Stomach (tissue), 9 donors: ENCODE results near the gene HMGXB3. TPM values are rescaled to one million over a fixed set of nuclear protein-coding genes. Genes with fewer than 3 reads are reported as not detected.

Experiments
- DNase-seq, 2 donors: peaks; one replicate each; pipeline versions ENCODE4 v3.0.0 to v3.0.0-alpha.2; 2013 to 2019
- H3K27ac ChIP-seq, 5 donors: fragments of 200-600 bp in 4 of 5; sonication (generic) in 4 of 5; one replicate each; pipeline ENCODE4 v1.5.1; 2013 to 2019; ENCODE audit warnings: mild to moderate bottlenecking in 1 of 5, moderate library complexity in 1 of 5
- H3K27me3 ChIP-seq, 3 donors: fragments of 200-600 bp; sonication (generic); one replicate each; pipeline ENCODE4 v1.5.1; 2017 to 2019; ENCODE audit warnings: mixed run types in 1 of 3
- H3K36me3 ChIP-seq, 4 donors: fragments of 200-600 bp; sonication (generic); 1 replicate in 3 of 4; 2 replicates in 1 of 4; pipeline ENCODE4 v1.5.1; 2016 to 2019
- H3K4me1 ChIP-seq, 4 donors: fragments of 200-600 bp; sonication (generic); one replicate each; pipeline ENCODE4 v1.5.1; 2016 to 2019
- H3K4me3 ChIP-seq, 4 donors: fragments of 200-600 bp; sonication (generic) in 3 of 4; one replicate each; pipeline ENCODE4 v1.5.1; 2016 to 2019; ENCODE audit warnings: mild to moderate bottlenecking in 1 of 4
- H3K9me3 ChIP-seq, 4 donors: fragments of 200-600 bp; sonication (generic); one replicate each; pipeline ENCODE4 v1.5.1; 2016 to 2019
- CTCF ChIP-seq, 7 experiments: fragments of 450-650 bp in 4 of 7; fragments of 200-600 bp in 3 of 7; sonication (generic) in 3 of 7; IDR thresholded peaks; one replicate each; pipeline ENCODE4 v1.5.1; 2016 to 2019; ENCODE audit warnings: antibody characterized with exemption in 7 of 7, control low read depth in 2 of 7, mild to moderate bottlenecking in 1 of 7
- EP300 ChIP-seq: sonication (generic); formaldehyde crosslinking; IDR thresholded peaks from one replicate; pipeline ENCODE4 v1.6.1; 2017; ENCODE audit warnings: antibody characterized with exemption
- POLR2A ChIP-seq, 4 donors: fragments of 450-650 bp; IDR thresholded peaks; one replicate each; pipeline ENCODE4 v1.6.1; 2016; ENCODE audit warnings: antibody characterized with exemption in 4 of 4, control low read depth in 2 of 4, mild to moderate bottlenecking in 1 of 4, moderate library complexity in 1 of 4
- POLR2AphosphoS5 ChIP-seq, 3 donors: sonication (generic); formaldehyde crosslinking; IDR thresholded peaks; one replicate each; pipeline ENCODE4 v1.6.1; 2016; ENCODE audit warnings: antibody characterized with exemption in 3 of 3
- WGBS, 5 donors: extraction: QIAGEN DNeasy Blood & Tissue Kit in 3 of 5; methylation state at CpG; one replicate each; pipeline versions ENCODE4 v1.1.5 to v1.1.7; 2013 to 2018; 5-methylcytosine and 5-hydroxymethylcytosine counted together
- intact Hi-C: fragments of 100-400 bp; cut with DNase I; formaldehyde crosslinking; loops from one replicate; pipeline ENCODE4 v1.15.1; 2023; ENCODE audit warnings: low total_unique reads
- polyA plus RNA-seq, 3 donors: library from polyadenylated mRNA; stranded (reverse); fragments of 200-250 nt; gene quantifications; one replicate each; pipeline ENCODE4 v1.2.3, GENCODE V29; 2013
- total RNA-seq, 5 donors: library from RNA; depleted of rRNA; stranded (reverse); fragments of >200 nt; gene quantifications; one replicate each; pipeline versions ENCODE4 v1.1.0 to v1.2.3, GENCODE V29; 2014 to 2016
- donor health status: healthy with polysubstance abuse.
- donor health status: Bipolar disorder and iron deficiency.
- donor health status: healthy.

The HMGXB3 gene
- total and polyA plus RNA-seq, 8 donors = 7.9 to 90.6 (median 32.6) TPM

- H3K27me3 ChIP-seq = no peaks in the 10 kb centered on the region
- no peak for DNase-seq
- H3K9me3 ChIP-seq = no peaks in the 10 kb centered on the region
- H3K36me3 ChIP-seq = peaks cover 16 to 40% (median 35%) of the 10 kb centered on the region in 4 donors
- no peak overlapping the region for H3K4me3 ChIP-seq
- peak overlapping the region in 1 of 5 donors; percentile 1 for H3K27ac ChIP-seq
- peaks cover 0 to 1% (median 0%) of the 10 kb centered on the region in 4 donors for H3K4me1 ChIP-seq
- intact Hi-C loops = no loop called here
- WGBS, 5 donors = 66 to 74% (median 67%) methylated on average over 5 of the region's 5 CpGs
- no peak for TF ChIP-seq CTCF (IDR thresholded peaks at IDR 0.05)
- TF ChIP-seq EP300 = no peak
- TF ChIP-seq POLR2AphosphoS5 (IDR thresholded peaks at IDR 0.05) = no peak
- TF ChIP-seq POLR2A (IDR thresholded peaks at IDR 0.05) = no peak
These were observed 57.5 kb downstream of the HMGXB3 start for GRCh38 chr5:150057996-150058395.

GRCh38 chr5:150058480-150059126 lies 58.1 kb downstream of the HMGXB3 start:
- Histone ChIP-seq H3K9me3 (no peaks in the 10 kb centered on the region), H3K36me3 (peaks cover 10 to 34% (median 29%) of the 10 kb centered on the region in 4 donors), H3K4me3 (no peak overlapping the region), H3K27ac (peak overlapping the region in 1 of 5 donors; percentile 1), H3K27me3 (no peaks in the 10 kb centered on the region), H3K4me1 (no peaks in the 10 kb centered on the region)
- TF ChIP-seq CTCF (IDR thresholded peaks at IDR 0.05) (no peak), EP300 (no peak), POLR2AphosphoS5 (IDR thresholded peaks at IDR 0.05) (no peak), POLR2A (IDR thresholded peaks at IDR 0.05) (no peak)
- DNase-seq = peak in 1 of 2 donors; percentile 58
- intact Hi-C loops = no loop called here
- 76 to 95% (median 88%) methylated on average over 6 of the region's 6 CpGs for WGBS, 5 donors

- 82 to 93% (median 88%) methylated on average over 11 of the region's 11 CpGs for whole genome bisulfite sequencing, 5 donors
- Histone ChIP-seq H3K36me3 (peaks cover under 1 to 24% (median 19%) of the 10 kb centered on the region in 4 donors), H3K27ac (no peak overlapping the region), H3K4me3 (no peak overlapping the region), H3K27me3 (no peaks in the 10 kb centered on the region), H3K9me3 (no peaks in the 10 kb centered on the region), H3K4me1 (no peaks in the 10 kb centered on the region)
- intact Hi-C loops = no loop called here
- DNase-seq = no peak
- TF ChIP-seq CTCF (IDR thresholded peaks at IDR 0.05) = no peak
- TF ChIP-seq POLR2A (IDR thresholded peaks at IDR 0.05) = no peak
- no peak for TF ChIP-seq POLR2AphosphoS5 (IDR thresholded peaks at IDR 0.05)
- TF ChIP-seq EP300 = no peak
These were observed 59.1 kb downstream of the HMGXB3 start for GRCh38 chr5:150059623-150060022.

- 79 to 89% (median 83%) methylated on average over 7 of the region's 7 CpGs for WGBS, 5 donors
- Histone ChIP-seq H3K36me3 (peaks cover 0 to 15% (median 10%) of the 10 kb centered on the region in 4 donors), H3K4me1 (peaks cover 0 to 2% (median 0%) of the 10 kb centered on the region in 4 donors), H3K4me3 (no peak overlapping the region), H3K9me3 (no peaks in the 10 kb centered on the region), H3K27me3 (no peaks in the 10 kb centered on the region), H3K27ac (no peak overlapping the region)
- no peak for TF ChIP-seq POLR2AphosphoS5 (IDR thresholded peaks at IDR 0.05)
- TF ChIP-seq POLR2A (IDR thresholded peaks at IDR 0.05) = no peak
- TF ChIP-seq EP300 = no peak
- no peak for TF ChIP-seq CTCF (IDR thresholded peaks at IDR 0.05)
- no peak for DNase-seq
- intact Hi-C loops = no loop called here
These were observed 59.9 kb downstream of the HMGXB3 start for GRCh38 chr5:150060471-150060870.
